T-helper 2 cell (primary cell): ENCODE data around the gene PLIN4.

ENCODE experiments used
- DNase-seq, 5 experiments: peaks; one replicate each; pipeline versions ENCODE4 v3.0.0 to v3.0.0-alpha.2; 2012 to 2022

Gene PLIN4

GRCh38 chr19:4483385-4483784, 34.9 kb downstream of the PLIN4 start:
- DNase-seq: no peak

- DNase-seq: no peak
Observed at GRCh38 chr19:4482721-4483364, 35.4 kb downstream of the PLIN4 start.

GRCh38 chr19:4477034-4477801, 41.1 kb downstream of the PLIN4 start:
- DNase-seq: no peak

- DNase-seq: peak in 1 of 5 experiments; percentile 40
Observed at GRCh38 chr19:4474514-4475022, 43.7 kb downstream of the PLIN4 start.

- no peak for DNase-seq
Observed at GRCh38 chr19:4473763-4474513, 44.3 kb downstream of the PLIN4 start.

GRCh38 chr19:4473011-4473762, 45.1 kb downstream of the PLIN4 start:
- no peak for DNase-seq

- DNase-seq: peak in 1 of 5 experiments; percentile 93
Observed at GRCh38 chr19:4472174-4472974, 45.9 kb downstream of the PLIN4 start, which contains the start of gene HDGFL2. HDGFL2 (plus strand) TSS chr19:4472297; CDS start chr19:4472351, 54 bp downstream.

GRCh38 chr19:4471403-4472173, 46.7 kb downstream of the PLIN4 start:
- peak; percentile 86 to 100 (median 97) for DNase-seq

- no peak for DNase-seq
Observed at GRCh38 chr19:4467835-4468234, 50.5 kb downstream of the PLIN4 start.

GRCh38 chr19:4464815-4465581, 53.3 kb downstream of the PLIN4 start:
- no peak for DNase-seq

- peak; percentile 92 to 99 (median 97) for DNase-seq
Observed at GRCh38 chr19:4457654-4458395, 60.5 kb downstream of the PLIN4 start, which contains the start of gene UBXN6. UBXN6 (minus strand) TSS chr19:4457794; CDS start chr19:4457697, 97 bp downstream.

GRCh38 chr19:4456843-4457653, 61.2 kb downstream of the PLIN4 start:
- peak; percentile 2 to 52 (median 35) for DNase-seq

GRCh38 chr19:4456476-4456842, 61.8 kb downstream of the PLIN4 start:
- DNase-seq: no peak

- DNase-seq: no peak
Observed at GRCh38 chr19:4455719-4456475, 62.4 kb downstream of the PLIN4 start.

GRCh38 chr19:4454747-4455718, 63.3 kb downstream of the PLIN4 start:
- DNase-seq: no peak
